ENCODE data around the gene VGLL3.

The VGLL3 gene

DNA sequence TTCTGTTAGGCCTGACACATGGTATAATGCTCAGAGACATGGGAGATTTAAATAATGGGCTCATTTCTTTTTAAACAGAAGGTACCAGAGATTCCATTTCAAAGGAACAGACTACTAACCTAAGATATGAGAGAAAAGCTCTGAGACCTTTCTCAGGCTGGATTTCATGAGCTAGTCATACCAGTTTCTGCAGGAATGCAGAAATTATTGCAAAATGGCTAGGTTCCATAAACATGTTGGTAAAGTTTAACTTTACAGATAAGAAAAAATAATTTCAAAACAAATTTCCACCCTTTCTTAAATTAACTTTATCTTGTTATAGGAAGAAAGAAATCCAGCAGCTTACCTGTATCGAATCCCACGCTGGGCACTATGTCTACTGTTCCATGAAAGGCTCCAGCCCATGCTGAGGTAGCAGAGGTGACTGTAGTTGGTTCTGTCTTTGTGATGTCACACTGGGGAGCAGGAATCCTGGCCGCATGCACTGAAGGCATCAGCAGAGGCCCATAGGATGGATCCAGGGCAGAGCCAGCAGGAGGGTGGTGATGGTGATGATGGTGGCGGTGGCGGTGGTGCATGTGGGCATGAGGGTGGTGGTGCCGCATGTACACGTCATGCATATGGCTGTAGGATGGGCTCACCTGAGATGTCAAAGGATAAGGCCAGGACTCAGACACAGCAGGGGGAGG, 22.6 kb downstream of the VGLL3 start:
- FAIRE-seq (no peak), DNase-seq (ENCODE audit: insufficient read length) (no peak)

DNA sequence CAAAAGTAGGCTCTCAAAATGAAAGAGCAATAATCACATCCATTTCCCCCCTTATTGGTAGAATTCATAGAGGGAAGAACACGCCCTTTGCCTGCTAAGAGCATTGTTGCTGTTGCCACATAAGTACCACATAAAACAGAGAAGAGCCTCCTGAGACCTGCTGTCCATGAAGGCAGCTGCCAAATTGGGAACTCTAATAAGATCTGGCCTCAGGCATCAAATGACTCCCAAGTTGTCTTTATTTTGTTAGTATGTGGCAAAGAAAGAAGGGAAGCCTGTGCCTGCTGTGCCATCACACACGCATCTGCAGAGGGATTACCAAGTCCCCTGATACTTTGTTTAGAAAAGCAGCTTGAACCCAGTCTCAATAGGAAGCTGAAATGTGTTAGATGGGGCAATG, 23.9 kb downstream of the VGLL3 start:
- TF ChIP-seq POLR2A (IDR thresholded peaks at IDR 0.05; ENCODE audit: low read depth, low read length): no peak
- TF ChIP-seq TAF1 (IDR thresholded peaks at IDR 0.05; ENCODE audit: borderline replicate concordance, low read depth, low read length): no peak
- no peak for DNase-seq (ENCODE audit: insufficient read length)
- no peak for FAIRE-seq

More for the DNA sequence above, 22.6 kb downstream of the VGLL3 start:
- TF ChIP-seq POLR2AphosphoS5 (IDR thresholded peaks at IDR 0.05; ENCODE audit: low read depth, low read length) (no peak), POLR2A (IDR thresholded peaks at IDR 0.05; ENCODE audit: low read depth, low read length) (no peak), TAF1 (IDR thresholded peaks at IDR 0.05; ENCODE audit: borderline replicate concordance, low read depth, low read length) (no peak)

DNA sequence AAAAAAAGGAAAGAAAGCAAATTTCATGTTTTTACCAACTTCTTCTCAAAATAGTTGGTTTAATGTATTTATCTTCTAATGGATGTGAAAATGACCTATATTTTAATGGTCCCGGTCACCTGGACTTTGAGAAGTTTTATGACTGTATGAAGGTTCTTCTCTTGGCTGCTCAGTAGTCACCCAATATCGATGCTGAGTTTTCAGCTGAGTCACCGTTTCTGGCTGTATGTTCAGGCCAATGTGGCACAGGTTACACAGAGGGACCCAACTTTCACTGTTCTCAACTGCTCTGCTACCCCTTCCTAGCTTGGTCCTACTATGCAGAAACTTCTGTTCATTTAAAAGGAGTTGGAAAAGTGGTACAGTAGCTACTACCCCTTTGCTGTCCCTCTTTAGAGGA, 25.8 kb downstream of the VGLL3 start:
- FAIRE-seq (no peak), DNase-seq (ENCODE audit: insufficient read length) (no peak)
- no peak for TF ChIP-seq TAF1 (IDR thresholded peaks at IDR 0.05; ENCODE audit: borderline replicate concordance, low read depth, low read length)
- no peak for TF ChIP-seq POLR2A (IDR thresholded peaks at IDR 0.05; ENCODE audit: low read depth, low read length)
- no peak for TF ChIP-seq POLR2AphosphoS5 (IDR thresholded peaks at IDR 0.05; ENCODE audit: low read depth, low read length)

DNA sequence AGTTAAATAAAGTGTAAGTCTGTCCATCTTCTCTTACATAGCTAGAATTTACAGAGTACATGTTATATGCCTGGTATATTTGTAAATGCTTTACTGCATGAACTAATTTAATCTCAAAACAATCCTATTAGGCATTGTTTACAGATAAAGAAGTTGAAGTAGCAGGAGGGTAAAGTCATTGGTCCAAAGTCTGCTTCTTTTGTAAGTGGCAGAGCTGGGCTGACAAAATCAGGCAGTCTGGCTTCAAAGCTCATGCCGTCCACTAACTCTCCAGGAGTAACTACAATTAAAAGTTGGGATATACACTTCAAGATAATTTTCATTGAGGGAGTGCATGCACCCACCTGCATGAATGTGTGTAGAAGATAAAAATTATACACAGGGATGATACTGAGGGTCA, 27.3 kb downstream of the VGLL3 start:
- no peak for TF ChIP-seq TAF1 (IDR thresholded peaks at IDR 0.05; ENCODE audit: borderline replicate concordance, low read depth, low read length)
- no peak for TF ChIP-seq POLR2AphosphoS5 (IDR thresholded peaks at IDR 0.05; ENCODE audit: low read depth, low read length)
- TF ChIP-seq POLR2A (IDR thresholded peaks at IDR 0.05; ENCODE audit: low read depth, low read length): no peak
- FAIRE-seq: no peak

DNA sequence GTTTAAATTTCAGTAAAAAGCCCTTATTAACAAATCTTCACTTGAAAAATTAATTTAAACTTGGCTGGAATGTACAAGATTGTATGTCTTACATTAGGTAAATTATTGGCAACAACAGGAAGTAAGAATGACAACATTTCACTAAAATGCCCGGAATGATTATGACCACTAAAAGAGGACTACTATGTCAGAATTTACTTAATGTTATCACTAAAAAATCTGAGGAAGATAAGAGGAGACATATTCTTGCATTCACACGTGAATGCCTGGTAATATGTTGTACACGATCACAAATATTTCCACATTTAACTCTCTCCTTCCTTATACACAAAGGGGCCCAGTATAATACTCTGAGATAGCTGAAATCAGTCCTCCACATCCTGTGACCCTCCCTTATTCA, 29.7 kb downstream of the VGLL3 start:
- FAIRE-seq (no peak), DNase-seq (ENCODE audit: insufficient read length) (no peak)
- TF ChIP-seq POLR2A (IDR thresholded peaks at IDR 0.05; ENCODE audit: low read depth, low read length) (no peak), TAF1 (IDR thresholded peaks at IDR 0.05; ENCODE audit: borderline replicate concordance, low read depth, low read length) (no peak)

More for the DNA sequence above, 27.3 kb downstream of the VGLL3 start:
- DNase-seq (ENCODE audit: insufficient read length): no peak

DNA sequence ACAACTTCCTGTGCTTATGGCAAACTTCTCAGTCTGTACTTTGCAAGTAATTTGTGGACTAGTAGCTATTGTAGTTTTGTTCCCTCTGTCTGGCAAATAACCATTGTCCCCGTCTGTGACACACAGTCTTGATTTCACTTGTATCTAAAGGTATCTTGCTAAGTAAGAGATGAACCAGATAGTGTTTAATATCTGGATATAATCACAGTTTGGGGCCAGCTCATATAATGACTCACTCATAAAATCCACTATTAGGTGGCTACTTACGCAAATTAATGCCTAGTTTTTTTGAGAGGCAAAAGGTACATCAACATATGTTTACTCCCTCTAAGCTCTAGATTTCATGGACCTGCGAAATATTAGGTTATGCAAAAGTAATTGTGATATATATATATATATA, 30.4 kb downstream of the VGLL3 start:
- TF ChIP-seq POLR2A (IDR thresholded peaks at IDR 0.05; ENCODE audit: low read depth, low read length) (no peak), POLR2AphosphoS5 (IDR thresholded peaks at IDR 0.05; ENCODE audit: low read depth, low read length) (no peak), TAF1 (IDR thresholded peaks at IDR 0.05; ENCODE audit: borderline replicate concordance, low read depth, low read length) (no peak)
- no peak for DNase-seq (ENCODE audit: insufficient read length)
- FAIRE-seq: no peak

DNA sequence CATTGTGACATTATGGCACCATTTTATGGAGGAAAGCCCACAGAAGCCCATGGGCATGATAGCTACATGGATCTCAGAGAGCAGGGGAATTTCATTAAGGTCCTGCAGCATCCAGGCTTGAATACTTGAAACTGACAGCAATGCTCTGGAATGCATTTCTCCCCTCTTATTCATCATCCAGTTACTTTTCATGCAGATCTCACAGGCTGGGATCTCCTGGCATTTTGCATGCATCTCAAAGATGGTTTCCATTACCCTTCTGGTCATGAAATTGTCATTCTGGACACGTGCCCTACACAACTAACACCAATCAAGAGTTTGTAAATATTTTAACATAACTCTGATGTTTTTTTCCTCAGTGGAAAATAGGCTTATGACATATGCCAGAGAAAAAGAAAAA, 32.4 kb downstream of the VGLL3 start:
- no peak for DNase-seq (ENCODE audit: insufficient read length)
- no peak for FAIRE-seq
- no peak for TF ChIP-seq POLR2AphosphoS5 (IDR thresholded peaks at IDR 0.05; ENCODE audit: low read depth, low read length)
- no peak for TF ChIP-seq TAF1 (IDR thresholded peaks at IDR 0.05; ENCODE audit: borderline replicate concordance, low read depth, low read length)
- TF ChIP-seq POLR2A (IDR thresholded peaks at IDR 0.05; ENCODE audit: low read depth, low read length): no peak

DNA sequence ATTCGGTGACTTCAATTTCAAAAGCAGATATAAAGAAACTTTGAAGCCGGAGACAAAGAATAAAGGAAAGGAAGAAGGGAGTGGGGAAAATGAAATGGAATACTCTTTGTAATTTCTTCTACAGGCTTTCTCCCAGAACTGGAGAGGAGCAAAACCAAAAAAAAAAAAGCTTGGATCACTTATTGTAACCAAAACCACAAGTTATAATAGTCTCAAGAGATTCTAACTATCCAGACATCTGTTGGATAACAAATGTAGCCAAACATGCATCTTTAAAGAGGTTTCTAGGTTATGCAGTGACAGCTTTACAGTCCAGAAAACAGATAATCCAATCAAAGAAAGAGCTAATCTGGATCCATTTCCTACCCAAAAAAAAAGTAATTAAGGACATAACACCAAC, 36.2 kb downstream of the VGLL3 start:
- TF ChIP-seq TAF1 (IDR thresholded peaks at IDR 0.05; ENCODE audit: borderline replicate concordance, low read depth, low read length): no peak
- no peak for TF ChIP-seq POLR2A (IDR thresholded peaks at IDR 0.05; ENCODE audit: low read depth, low read length)
- TF ChIP-seq POLR2AphosphoS5 (IDR thresholded peaks at IDR 0.05; ENCODE audit: low read depth, low read length): no peak
- FAIRE-seq (no peak), DNase-seq (ENCODE audit: insufficient read length) (no peak)

DNA sequence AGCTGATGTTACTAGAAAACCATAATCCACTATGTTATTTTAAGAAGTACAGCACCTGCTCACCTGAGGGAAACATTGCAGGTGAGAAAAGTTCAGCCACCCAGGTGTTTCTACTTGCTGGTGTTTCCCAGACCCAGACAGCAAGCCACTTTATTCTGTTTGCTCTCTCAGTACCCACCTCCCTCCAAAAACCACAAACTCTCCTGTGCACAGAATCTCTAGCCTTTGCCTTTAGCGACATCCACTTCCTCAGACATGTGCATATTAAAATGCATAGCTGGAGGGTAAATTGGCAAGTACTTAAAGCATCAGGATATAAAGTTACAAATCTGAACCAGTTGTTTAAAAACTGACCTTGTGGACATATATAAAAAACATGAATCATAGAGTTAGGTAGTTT, 36.7 kb downstream of the VGLL3 start:
- DNase-seq (ENCODE audit: insufficient read length) (no peak), FAIRE-seq (no peak)

DNA sequence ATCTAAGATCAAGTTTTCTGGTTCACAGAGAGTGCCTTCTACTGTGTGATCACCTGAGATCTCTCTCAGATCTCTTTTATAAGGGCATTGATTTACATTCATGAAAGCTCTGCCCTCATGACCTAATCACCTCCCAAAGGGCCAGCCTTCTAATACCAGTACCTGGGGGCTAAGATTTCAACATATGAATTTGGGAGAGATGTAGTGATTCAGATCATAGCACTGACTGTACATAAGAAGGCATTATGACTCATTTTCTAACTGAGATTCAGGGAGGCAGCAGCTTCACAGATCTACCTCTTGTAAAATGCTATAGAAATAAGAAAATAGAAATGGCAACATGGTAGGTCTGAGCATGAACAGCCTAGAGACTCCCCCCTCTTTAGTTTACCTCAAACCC, 39.6 kb downstream of the VGLL3 start:
- TF ChIP-seq TAF1 (IDR thresholded peaks at IDR 0.05; ENCODE audit: borderline replicate concordance, low read depth, low read length) (no peak), POLR2AphosphoS5 (IDR thresholded peaks at IDR 0.05; ENCODE audit: low read depth, low read length) (no peak), POLR2A (IDR thresholded peaks at IDR 0.05; ENCODE audit: low read depth, low read length) (no peak)
- FAIRE-seq: no peak
- DNase-seq (ENCODE audit: insufficient read length): no peak

More for the DNA sequence above, 36.7 kb downstream of the VGLL3 start:
- TF ChIP-seq TAF1 (IDR thresholded peaks at IDR 0.05; ENCODE audit: borderline replicate concordance, low read depth, low read length) (no peak), POLR2AphosphoS5 (IDR thresholded peaks at IDR 0.05; ENCODE audit: low read depth, low read length) (no peak), POLR2A (IDR thresholded peaks at IDR 0.05; ENCODE audit: low read depth, low read length) (no peak)

DNA sequence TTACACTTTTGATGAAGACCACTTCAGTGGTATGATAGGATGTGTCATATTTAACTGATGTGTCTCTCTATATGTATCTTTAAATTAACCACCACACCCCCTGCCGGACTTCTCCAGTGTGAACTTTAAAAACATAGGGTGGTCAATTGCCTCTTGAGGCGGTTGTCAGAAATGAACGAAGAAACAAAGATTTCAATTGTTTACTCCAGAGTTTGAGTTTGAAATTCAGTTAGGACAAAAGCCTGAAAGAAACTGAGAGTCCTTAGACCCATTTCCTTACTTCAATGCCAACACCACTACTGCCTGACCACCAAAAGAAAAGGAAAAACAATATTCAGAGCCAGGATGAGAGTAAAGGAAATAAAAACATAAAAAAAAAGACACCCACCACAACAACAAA, 40.2 kb downstream of the VGLL3 start:
- no peak for FAIRE-seq
- no peak for DNase-seq (ENCODE audit: insufficient read length)
- TF ChIP-seq POLR2A (IDR thresholded peaks at IDR 0.05; ENCODE audit: low read depth, low read length) (no peak), TAF1 (IDR thresholded peaks at IDR 0.05; ENCODE audit: borderline replicate concordance, low read depth, low read length) (no peak), POLR2AphosphoS5 (IDR thresholded peaks at IDR 0.05; ENCODE audit: low read depth, low read length) (no peak)

DNA sequence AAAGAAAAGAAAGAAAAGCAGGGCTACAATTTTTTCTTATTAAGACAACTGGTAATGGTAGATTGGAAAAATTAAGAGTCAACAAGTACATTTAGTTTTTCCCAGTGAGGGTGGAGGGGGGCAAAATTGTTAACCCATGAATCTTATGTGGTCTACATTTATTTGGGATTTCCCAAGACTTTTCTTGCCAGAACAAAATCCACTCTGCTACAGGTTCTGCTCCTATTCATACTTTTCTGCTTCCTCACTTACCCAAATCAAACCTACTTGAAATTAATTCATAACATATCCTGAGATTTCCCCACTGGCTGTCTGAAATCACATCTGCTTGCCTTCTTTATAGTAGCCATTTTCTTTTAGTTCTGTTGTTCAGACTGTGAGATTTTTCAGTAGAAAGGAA, 41.1 kb downstream of the VGLL3 start:
- TF ChIP-seq POLR2A (IDR thresholded peaks at IDR 0.05; ENCODE audit: low read depth, low read length) (no peak), POLR2AphosphoS5 (IDR thresholded peaks at IDR 0.05; ENCODE audit: low read depth, low read length) (no peak), TAF1 (IDR thresholded peaks at IDR 0.05; ENCODE audit: borderline replicate concordance, low read depth, low read length) (no peak)
- no peak for DNase-seq (ENCODE audit: insufficient read length)
- no peak for FAIRE-seq
